HG02610 (cell line): Measurements from ENCODE around the gene ZC3H12D.

Experiments used
- ATAC-seq: cut with Tn5 transposase; IDR thresholded peaks from one replicate; pipeline ENCODE4 v1.9.1; 2021; ENCODE audit warnings: mild to moderate bottlenecking, moderate library complexity; ENCODE audit not compliant: unreplicated experiment

The ZC3H12D gene

GRCh38 chr6:149419696-149420404 lies 65.0 kb downstream of the ZC3H12D start:
- ATAC-seq = no peak

GRCh38 chr6:149414821-149415220 lies 70.0 kb downstream of the ZC3H12D start:
- ATAC-seq = no peak

GRCh38 chr6:149414009-149414408 lies 70.8 kb downstream of the ZC3H12D start:
- ATAC-seq = no peak

- ATAC-seq = no peak
These were observed 74.3 kb downstream of the ZC3H12D start for GRCh38 chr6:149410557-149410956.

- ATAC-seq = no peak
These were observed 75.2 kb downstream of the ZC3H12D start for GRCh38 chr6:149409617-149410016.

- ATAC-seq = no peak
These were observed 78.7 kb downstream of the ZC3H12D start for GRCh38 chr6:149405823-149406765.

GRCh38 chr6:149403534-149403933 lies 81.3 kb downstream of the ZC3H12D start:
- ATAC-seq = no peak

GRCh38 chr6:149400050-149400449 lies 84.8 kb downstream of the ZC3H12D start, which contains the start of gene SUMO4:
Gene SUMO4, plus strand, starts transcription at chr6:149400262. Its CDS starts 130 bp downstream, at chr6:149400392.
- no peak for ATAC-seq

- ATAC-seq = no peak
These were observed 87.4 kb downstream of the ZC3H12D start for GRCh38 chr6:149397384-149397783.
